ACC112 (cell line): ENCODE data around the gene CSF2.

Experiments used
- H2AFZ ChIP-seq: fragments of 200-600 bp; sonication (generic); one replicate; pipeline ENCODE4 v1.6.0; 2017; ENCODE audit warnings: antibody characterized with exemption, low read length; ENCODE audit not compliant: unreplicated experiment
- H3K27ac ChIP-seq: fragments of 200-600 bp; sonication (generic); 2 replicates; pipeline ENCODE4 v1.5.1; 2014; ENCODE audit warnings: low read depth, mild to moderate bottlenecking, antibody characterized with exemption, low read length, moderate library complexity
- H3K27me3 ChIP-seq: fragments of 200-600 bp; sonication (generic); 2 replicates; pipeline ENCODE4 v1.6.1; 2014; ENCODE audit warnings: mild to moderate bottlenecking, antibody characterized with exemption, low read length, moderate library complexity, mixed read lengths; ENCODE audit not compliant: insufficient read depth
- H3K36me3 ChIP-seq: fragments of 200-600 bp; sonication (generic); 2 replicates; pipeline ENCODE4 v1.6.1; 2016; ENCODE audit warnings: mild to moderate bottlenecking, antibody characterized with exemption, low read length, moderate library complexity, mixed read lengths; ENCODE audit not compliant: insufficient read depth
- H3K4me1 ChIP-seq: fragments of 200-600 bp; sonication (generic); one replicate; pipeline ENCODE4 v1.6.1; 2016; ENCODE audit warnings: low read length, mixed read lengths; ENCODE audit not compliant: insufficient read depth, unreplicated experiment, control insufficient read depth
- H3K4me3 ChIP-seq: fragments of 200-600 bp; sonication (generic); 2 replicates; pipeline ENCODE4 v1.5.1; 2014; ENCODE audit warnings: mild to moderate bottlenecking, low read depth, low read length
- H3K79me2 ChIP-seq: fragments of 200-600 bp; sonication (generic); one replicate; pipeline ENCODE4 v1.6.0; 2016; ENCODE audit warnings: low read length; ENCODE audit not compliant: control insufficient read depth, unreplicated experiment, insufficient read depth

The CSF2 gene

GRCh38 chr5:132063090-132063911, 10.3 kb upstream of the CSF2 start:
- Histone ChIP-seq H2AFZ (peak overlapping the region; percentile 39), H3K36me3 (no peaks in the 10 kb centered on the region), H3K27ac (no peak overlapping the region), H3K4me3 (no peak overlapping the region), H3K4me1 (peaks cover 5% of the 10 kb centered on the region), H3K79me2 (no peaks in the 10 kb centered on the region), H3K27me3 (no peaks in the 10 kb centered on the region)

- peaks cover 5% of the 10 kb centered on the region for H3K4me1 ChIP-seq
- H3K36me3 ChIP-seq = no peaks in the 10 kb centered on the region
- H2AFZ ChIP-seq = no peak overlapping the region
- H3K27me3 ChIP-seq = no peaks in the 10 kb centered on the region
- no peak overlapping the region for H3K4me3 ChIP-seq
- H3K79me2 ChIP-seq = no peaks in the 10 kb centered on the region
- no peak overlapping the region for H3K27ac ChIP-seq
Observed at GRCh38 chr5:132064140-132064539, 9.4 kb upstream of the CSF2 start.

- H2AFZ ChIP-seq = no peak overlapping the region
Observed at GRCh38 chr5:132064738-132065331, 8.8 kb upstream of the CSF2 start.

GRCh38 chr5:132065351-132065937, 8.1 kb upstream of the CSF2 start:
- Histone ChIP-seq H3K27ac (no peak overlapping the region), H2AFZ (no peak overlapping the region), H3K4me3 (no peak overlapping the region), H3K36me3 (no peaks in the 10 kb centered on the region), H3K79me2 (no peaks in the 10 kb centered on the region), H3K27me3 (no peaks in the 10 kb centered on the region), H3K4me1 (peaks cover 5% of the 10 kb centered on the region)

More at GRCh38 chr5:132064738-132065331, 8.8 kb upstream of the CSF2 start:
- H3K79me2 ChIP-seq = no peaks in the 10 kb centered on the region
- no peak overlapping the region for H3K27ac ChIP-seq
- peaks cover 5% of the 10 kb centered on the region for H3K4me1 ChIP-seq
- no peaks in the 10 kb centered on the region for H3K36me3 ChIP-seq
- H3K27me3 ChIP-seq = no peaks in the 10 kb centered on the region
- no peak overlapping the region for H3K4me3 ChIP-seq

GRCh38 chr5:132065951-132066701, 7.5 kb upstream of the CSF2 start:
- H3K4me3 ChIP-seq = no peak overlapping the region
- H3K79me2 ChIP-seq = no peaks in the 10 kb centered on the region
- H3K4me1 ChIP-seq = peaks cover 5% of the 10 kb centered on the region
- H2AFZ ChIP-seq = no peak overlapping the region
- H3K27ac ChIP-seq = no peak overlapping the region
- no peaks in the 10 kb centered on the region for H3K27me3 ChIP-seq
- H3K36me3 ChIP-seq = no peaks in the 10 kb centered on the region

- H3K4me1 ChIP-seq = peaks cover 5% of the 10 kb centered on the region
- no peaks in the 10 kb centered on the region for H3K27me3 ChIP-seq
- no peak overlapping the region for H3K4me3 ChIP-seq
- H3K27ac ChIP-seq = no peak overlapping the region
- no peaks in the 10 kb centered on the region for H3K79me2 ChIP-seq
- H3K36me3 ChIP-seq = no peaks in the 10 kb centered on the region
- H2AFZ ChIP-seq = no peak overlapping the region
Observed at GRCh38 chr5:132066871-132067270, 6.7 kb upstream of the CSF2 start.

GRCh38 chr5:132067451-132067850, 6.1 kb upstream of the CSF2 start:
- Histone ChIP-seq H3K79me2 (no peaks in the 10 kb centered on the region), H3K36me3 (no peaks in the 10 kb centered on the region), H3K4me3 (no peak overlapping the region), H3K4me1 (peaks cover 5% of the 10 kb centered on the region), H3K27me3 (no peaks in the 10 kb centered on the region), H3K27ac (no peak overlapping the region), H2AFZ (no peak overlapping the region)

- H3K4me3 ChIP-seq = no peak overlapping the region
Observed at GRCh38 chr5:132067941-132068808, 5.4 kb upstream of the CSF2 start.

GRCh38 chr5:132069561-132069960, 4.0 kb upstream of the CSF2 start:
- Histone ChIP-seq H3K27me3 (no peaks in the 10 kb centered on the region), H3K36me3 (no peaks in the 10 kb centered on the region), H3K4me1 (peaks cover 25% of the 10 kb centered on the region), H3K79me2 (no peaks in the 10 kb centered on the region), H3K4me3 (no peak overlapping the region), H3K27ac (no peak overlapping the region), H2AFZ (no peak overlapping the region)

More at GRCh38 chr5:132067941-132068808, 5.4 kb upstream of the CSF2 start:
- Histone ChIP-seq H2AFZ (no peak overlapping the region), H3K27ac (no peak overlapping the region), H3K4me1 (peaks cover 11% of the 10 kb centered on the region), H3K79me2 (no peaks in the 10 kb centered on the region), H3K36me3 (no peaks in the 10 kb centered on the region), H3K27me3 (no peaks in the 10 kb centered on the region)

- H3K27me3 ChIP-seq = no peaks in the 10 kb centered on the region
- no peaks in the 10 kb centered on the region for H3K79me2 ChIP-seq
- no peak overlapping the region for H3K4me3 ChIP-seq
- peaks cover 27% of the 10 kb centered on the region for H3K4me1 ChIP-seq
- no peaks in the 10 kb centered on the region for H3K36me3 ChIP-seq
- H2AFZ ChIP-seq = no peak overlapping the region
- H3K27ac ChIP-seq = no peak overlapping the region
Observed at GRCh38 chr5:132069994-132070393, 3.6 kb upstream of the CSF2 start.
